GM12891 (cell line): Measurements from ENCODE around the gene CACNA1I.

Source experiments
- DNase-seq: peaks from one replicate; pipeline ENCODE4 v3.0.0; 2011; ENCODE audit warnings: low spot score; ENCODE audit not compliant: insufficient read length
- FAIRE-seq: peaks from 2 replicates; lab custom pipeline; 2011; peaks lifted over from hg19 to GRCh38; lab: Jason Lieb, UNC
- PAX5 ChIP-seq: IDR thresholded peaks from 2 replicates; pipeline ENCODE4 v1.6.1; 2011; ENCODE audit warnings: low read length, moderate library complexity, mild to moderate bottlenecking; ENCODE audit not compliant: insufficient read depth, severe bottlenecking
- POLR2A ChIP-seq: IDR thresholded peaks from 2 replicates; pipeline ENCODE4 v1.6.1; 2011; ENCODE audit warnings: low read depth, low read length, control low read depth
- POLR2AphosphoS5 ChIP-seq: IDR thresholded peaks from 2 replicates; pipeline ENCODE4 v1.6.1; 2011; ENCODE audit warnings: low read depth, low read length, control low read depth
- POU2F2 ChIP-seq: IDR thresholded peaks from 2 replicates; pipeline ENCODE4 v1.6.1; 2011; ENCODE audit warnings: low read depth, mild to moderate bottlenecking, control low read depth, low read length, moderate library complexity
- SPI1 ChIP-seq: IDR thresholded peaks from 2 replicates; pipeline ENCODE4 v1.6.1; 2011; ENCODE audit warnings: low read depth, low read length, control low read depth
- TAF1 ChIP-seq: IDR thresholded peaks from 2 replicates; pipeline ENCODE4 v1.6.1; 2011; ENCODE audit warnings: low read depth, low read length, control low read depth

CACNA1I gene

GRCh38 chr22:39710380-39711150 lies 140.0 kb downstream of the CACNA1I start:
- TF ChIP-seq SPI1 = no peak
- FAIRE-seq (no peak), DNase-seq (no peak)

- FAIRE-seq = no peak
- TF ChIP-seq SPI1 = no peak
- no peak for TF ChIP-seq POLR2A
- TF ChIP-seq POLR2AphosphoS5 = no peak
- TF ChIP-seq POU2F2 = no peak
- TF ChIP-seq PAX5 = no peak
- no peak for TF ChIP-seq TAF1
Observed at GRCh38 chr22:39712081-39712480, 141.5 kb downstream of the CACNA1I start.

GRCh38 chr22:39712751-39713525 lies 142.4 kb downstream of the CACNA1I start:
- TF ChIP-seq TAF1 (no peak), PAX5 (no peak), POLR2AphosphoS5 (no peak), POLR2A (no peak), POU2F2 (no peak), SPI1 (no peak)
- FAIRE-seq (no peak), DNase-seq (no peak)

More at GRCh38 chr22:39712081-39712480, 141.5 kb downstream of the CACNA1I start:
- no peak for DNase-seq

- DNase-seq (no peak), FAIRE-seq (no peak)
- TF ChIP-seq POLR2AphosphoS5 (no peak), TAF1 (no peak), POU2F2 (no peak), PAX5 (no peak), SPI1 (no peak), POLR2A (no peak)
Observed at GRCh38 chr22:39713799-39714290, 143.3 kb downstream of the CACNA1I start.

- FAIRE-seq = no peak
- no peak for TF ChIP-seq POLR2AphosphoS5
- no peak for TF ChIP-seq POU2F2
- TF ChIP-seq SPI1 = no peak
- no peak for TF ChIP-seq PAX5
- TF ChIP-seq POLR2A = no peak
- TF ChIP-seq TAF1 = no peak
Observed at GRCh38 chr22:39714321-39714720, 143.8 kb downstream of the CACNA1I start.

GRCh38 chr22:39715778-39716495 lies 145.4 kb downstream of the CACNA1I start:
- FAIRE-seq (no peak), DNase-seq (no peak)
- TF ChIP-seq POLR2A (no peak), POU2F2 (no peak), PAX5 (no peak), TAF1 (no peak), SPI1 (no peak), POLR2AphosphoS5 (no peak)

More at GRCh38 chr22:39714321-39714720, 143.8 kb downstream of the CACNA1I start:
- DNase-seq = no peak

GRCh38 chr22:39716534-39716933 lies 146.0 kb downstream of the CACNA1I start:
- FAIRE-seq = no peak
- no peak for TF ChIP-seq SPI1
- no peak for TF ChIP-seq POLR2A
- TF ChIP-seq POU2F2 = no peak
- no peak for TF ChIP-seq POLR2AphosphoS5
- no peak for TF ChIP-seq TAF1
- TF ChIP-seq PAX5 = no peak
- DNase-seq = no peak

- TF ChIP-seq POU2F2 (no peak), TAF1 (no peak)
- DNase-seq = no peak
- FAIRE-seq = no peak
Observed at GRCh38 chr22:39717099-39717498, 146.5 kb downstream of the CACNA1I start.

GRCh38 chr22:39718206-39718605 lies 147.7 kb downstream of the CACNA1I start:
- no peak for FAIRE-seq
- no peak for TF ChIP-seq POLR2AphosphoS5
- TF ChIP-seq POLR2A = no peak
- TF ChIP-seq SPI1 = no peak
- TF ChIP-seq TAF1 = no peak
- TF ChIP-seq POU2F2 = no peak
- TF ChIP-seq PAX5 = no peak
- DNase-seq = no peak

- DNase-seq (no peak), FAIRE-seq (no peak)
- TF ChIP-seq PAX5 = no peak
- no peak for TF ChIP-seq TAF1
- TF ChIP-seq POLR2A = no peak
- no peak for TF ChIP-seq SPI1
- TF ChIP-seq POLR2AphosphoS5 = no peak
- TF ChIP-seq POU2F2 = no peak
Observed at GRCh38 chr22:39718921-39719475, 148.4 kb downstream of the CACNA1I start.
